Measurements from ENCODE around the gene COL5A2.
A peak's percentile ranks its signal among the peaks of the same experiment; 100 is the strongest.

The COL5A2 gene

DNA sequence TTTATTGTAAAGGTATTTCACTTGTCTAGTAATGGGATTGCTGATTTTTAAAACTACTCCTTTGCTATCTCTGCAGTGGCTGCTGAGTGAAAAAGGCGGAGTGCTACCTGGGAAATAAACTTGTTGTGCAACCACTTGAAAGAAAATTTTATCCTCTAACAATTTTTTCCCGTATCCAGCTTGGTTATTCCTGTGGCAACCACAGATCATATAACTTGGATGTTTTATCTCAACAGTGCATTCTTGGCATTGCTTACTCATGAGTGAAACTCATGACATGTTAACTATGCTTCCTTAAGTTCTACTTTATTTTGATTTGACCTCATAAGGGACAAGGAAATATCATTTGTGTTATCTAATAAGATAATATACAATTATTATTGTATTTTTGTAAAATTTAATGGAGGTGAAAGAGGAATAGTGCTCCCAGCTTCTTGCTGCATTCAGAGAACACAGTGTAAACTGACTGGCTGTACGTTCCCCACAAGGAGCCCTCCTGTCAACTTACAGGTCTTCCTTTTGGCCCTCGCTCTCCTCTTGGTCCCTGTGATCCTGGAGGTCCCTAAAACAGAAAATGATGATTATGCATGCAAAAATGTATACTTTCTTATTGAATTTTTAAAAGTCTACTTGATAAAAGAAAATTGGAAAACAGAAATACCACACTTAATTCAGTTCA, 82.7 kb downstream of the COL5A2 start:
- no peak for DNase-seq (ENCODE audit: low spot score)

DNA sequence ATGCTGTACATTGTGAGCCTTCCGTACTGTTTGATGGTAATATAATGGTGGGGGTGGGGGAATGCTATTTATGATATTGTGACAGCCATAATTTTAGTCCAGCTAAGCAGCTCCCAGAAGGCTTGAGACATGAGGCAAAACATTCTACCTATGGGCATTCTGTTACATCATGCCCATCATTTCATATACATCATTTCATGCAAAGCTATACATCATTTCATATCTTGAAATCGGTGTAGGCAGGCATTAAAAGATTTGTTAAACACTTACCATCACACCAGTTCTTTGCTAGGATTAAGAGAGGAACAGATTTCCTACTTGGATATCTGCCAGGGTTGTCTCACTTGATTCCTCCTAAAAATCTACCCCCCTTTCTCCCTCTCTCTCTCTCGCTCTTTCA, 84.5 kb downstream of the COL5A2 start:
- no peak for DNase-seq (ENCODE audit: low spot score)

DNA sequence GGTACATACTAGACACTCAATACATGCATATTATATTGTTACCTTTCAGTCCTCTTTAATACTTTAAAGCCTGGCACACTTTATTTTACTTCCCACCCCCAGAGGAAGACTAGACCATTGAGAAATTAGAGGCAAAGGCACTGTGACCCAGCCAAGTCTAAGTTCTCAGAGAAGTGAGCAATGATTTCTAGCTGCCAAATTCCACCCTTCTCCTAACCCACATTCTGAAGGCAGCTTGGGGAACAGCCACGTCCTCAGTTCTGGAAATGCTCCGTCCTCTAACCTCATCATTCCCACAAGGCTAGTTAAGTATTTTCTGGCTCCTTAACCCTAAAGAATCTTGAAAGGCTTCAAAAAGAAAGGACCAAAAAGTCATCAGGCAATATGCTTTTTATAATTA, 86.6 kb downstream of the COL5A2 start:
- no peak for DNase-seq (ENCODE audit: low spot score)

DNA sequence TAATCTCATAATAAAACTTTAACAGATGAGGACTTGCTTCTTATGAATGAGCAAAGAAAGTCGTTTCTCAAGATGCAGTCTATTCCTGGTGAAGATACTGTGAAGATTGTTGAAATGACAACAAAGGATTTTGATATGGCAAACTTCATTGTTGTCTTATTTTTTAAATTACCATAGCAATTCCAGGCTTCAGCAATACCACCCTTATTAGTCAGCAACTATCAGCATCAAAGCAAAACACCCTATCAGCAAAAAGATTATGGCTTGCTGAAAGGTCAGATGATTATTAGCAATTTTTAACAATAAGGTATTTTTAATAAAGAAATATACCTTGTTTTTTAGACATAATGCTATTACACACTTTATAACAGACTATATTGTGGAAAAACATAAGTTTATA, 88.3 kb downstream of the COL5A2 start:
- no peak for DNase-seq (ENCODE audit: low spot score)

DNA sequence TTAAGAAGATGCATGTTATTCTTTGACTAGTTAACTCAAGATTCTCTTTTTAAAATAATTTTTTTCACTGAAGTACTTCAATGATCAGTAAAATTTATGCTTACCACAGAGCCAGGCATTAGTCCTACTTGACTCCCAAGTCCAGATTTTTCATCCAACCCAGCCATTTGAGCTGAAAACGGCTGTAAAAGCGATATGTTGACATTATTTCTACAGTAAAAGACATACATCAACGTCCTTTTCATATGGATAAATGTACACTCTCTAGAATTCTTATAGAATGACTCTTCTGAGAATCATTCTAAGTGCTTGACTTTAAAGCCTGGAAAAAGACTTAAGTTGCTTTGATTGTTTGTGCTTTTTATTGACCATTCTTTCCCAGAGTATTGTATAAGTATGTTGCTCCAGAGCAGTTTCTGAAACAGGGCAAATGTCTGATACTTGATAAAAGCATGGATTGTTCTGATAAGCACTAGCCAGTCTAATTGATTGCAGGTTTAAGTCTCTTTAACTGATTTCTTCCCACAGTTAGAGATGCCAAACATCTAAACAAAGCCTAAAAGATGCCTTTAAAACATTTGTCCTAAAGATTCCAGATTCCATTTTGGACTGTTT, 90.9 kb downstream of the COL5A2 start:
- DNase-seq (ENCODE audit: low spot score), result no peak

DNA sequence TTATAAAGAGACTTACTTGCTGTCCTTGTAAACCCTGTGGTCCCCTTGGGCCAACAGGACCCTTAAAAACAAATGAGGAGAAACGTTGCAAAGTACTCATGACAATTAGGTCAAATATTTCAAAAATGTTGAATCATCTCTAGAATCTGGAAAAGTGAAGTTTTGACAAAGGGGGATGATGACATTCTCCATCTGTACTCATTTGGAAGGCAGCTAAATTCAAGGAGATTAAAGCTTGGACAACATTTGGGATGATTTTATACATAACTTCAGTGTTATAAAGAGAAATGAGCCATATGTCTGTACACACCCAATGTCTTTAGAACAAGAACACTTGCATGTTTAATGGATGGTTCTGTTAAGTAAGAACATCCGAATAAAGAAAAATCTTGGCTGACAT, 92.9 kb downstream of the COL5A2 start:
- DNase-seq (ENCODE audit: low spot score), result no peak

DNA sequence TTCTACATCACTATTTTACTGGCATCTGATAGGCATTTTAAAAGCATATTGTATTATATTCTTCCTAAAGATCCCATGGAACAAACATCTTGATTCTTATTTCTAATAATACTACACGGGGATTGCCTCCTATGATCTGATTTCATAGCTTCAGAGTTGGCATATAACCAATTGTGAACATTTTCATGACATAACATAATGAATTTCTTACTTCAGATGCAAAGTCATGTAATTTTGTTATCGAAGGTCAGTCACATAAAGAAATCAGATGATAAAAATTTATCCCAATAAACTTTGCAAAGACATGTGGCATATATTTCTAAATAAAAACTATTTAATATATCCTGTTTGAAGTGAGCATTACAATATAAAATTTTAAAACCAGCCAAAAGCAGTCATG, 93.3 kb downstream of the COL5A2 start:
- DNase-seq (ENCODE audit: low spot score), result no peak

DNA sequence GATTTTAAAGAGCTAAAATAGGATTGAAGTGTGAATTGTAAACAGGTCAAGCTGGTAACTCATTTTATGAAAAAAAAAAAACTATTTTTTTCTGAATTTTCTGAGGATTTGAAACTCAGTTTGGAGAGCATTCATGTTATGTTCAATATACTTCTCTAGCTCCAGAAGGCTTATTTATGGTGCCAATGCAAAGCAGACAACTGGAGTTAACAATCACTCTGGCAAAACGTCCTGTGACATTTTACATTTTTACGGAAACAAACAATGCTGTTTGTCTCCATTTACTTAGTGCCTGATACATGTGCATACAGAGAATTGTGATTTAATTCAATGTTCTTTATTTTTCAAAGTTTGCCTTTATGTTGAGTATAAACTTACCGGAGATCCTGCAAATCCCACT, 96.0 kb downstream of the COL5A2 start:
- DNase-seq (ENCODE audit: low spot score), result no peak

DNA sequence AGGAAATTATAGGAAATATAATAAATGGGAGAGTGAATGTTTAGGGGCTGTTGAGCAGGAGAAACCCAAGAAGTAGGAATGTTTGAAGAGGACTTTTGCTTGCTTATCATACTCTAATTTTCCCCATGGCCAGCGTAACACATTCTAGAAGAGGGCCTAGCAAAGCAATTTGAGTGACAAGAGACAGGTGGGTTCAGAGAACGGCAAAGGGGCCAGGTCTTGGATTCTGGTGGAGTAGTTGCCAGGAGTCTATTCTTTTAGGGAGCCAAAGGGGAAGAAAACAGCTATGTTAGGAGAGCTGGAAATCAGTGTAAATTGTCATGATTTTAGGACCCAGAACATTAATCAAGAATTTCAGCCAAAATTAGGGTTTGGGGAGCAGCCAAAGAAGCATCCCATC, 96.5 kb downstream of the COL5A2 start:
- no peak for DNase-seq (ENCODE audit: low spot score)

DNA sequence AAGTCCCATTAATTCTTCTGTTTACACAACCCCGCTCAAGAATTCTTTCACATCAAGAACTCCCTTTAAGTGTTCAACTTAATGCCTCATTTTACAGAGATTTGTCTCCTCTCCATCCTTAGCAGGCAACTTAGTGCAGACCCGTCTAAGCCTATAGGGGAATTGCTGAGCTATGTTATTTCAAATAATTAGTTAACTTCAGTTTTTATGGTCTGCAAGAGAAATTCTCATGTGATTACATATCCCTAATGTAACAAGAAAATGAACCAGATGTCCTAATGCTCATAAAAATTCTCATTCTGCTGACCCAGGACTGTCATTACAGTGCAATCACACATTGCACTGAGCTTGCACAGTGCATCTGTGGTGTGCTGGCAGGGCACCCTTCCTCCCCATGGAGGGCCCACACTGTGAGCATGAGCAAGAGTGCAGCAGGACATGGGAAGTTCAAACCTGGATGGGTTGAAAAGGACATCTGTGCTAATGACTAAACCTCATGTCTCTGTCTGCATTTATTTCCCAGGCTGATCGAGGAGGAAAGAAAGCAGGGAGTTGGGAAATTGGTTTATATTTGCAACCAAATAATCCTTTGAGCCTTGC, 97.1 kb downstream of the COL5A2 start:
- DNase-seq (ENCODE audit: low spot score), result peak; percentile 76

DNA sequence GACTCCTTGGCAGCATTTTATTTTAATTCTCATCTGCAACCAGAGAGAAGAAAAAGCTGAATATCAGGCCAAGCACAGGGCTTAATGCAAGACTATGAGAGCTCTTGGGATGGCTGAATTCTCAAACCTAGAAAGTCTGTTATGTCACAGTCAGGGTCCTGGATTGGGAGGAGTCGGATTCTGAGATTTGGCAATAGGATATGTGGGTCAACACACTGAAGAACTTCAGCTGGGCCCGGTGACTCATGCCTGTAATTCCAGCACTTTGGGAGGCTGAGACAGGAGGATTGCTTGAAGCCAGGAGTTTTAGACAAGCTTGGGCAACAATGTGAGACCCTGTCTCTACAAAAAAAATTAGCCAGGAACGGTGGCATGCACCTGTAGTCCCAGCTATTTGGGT, 103.0 kb downstream of the COL5A2 start:
- no peak for DNase-seq (ENCODE audit: low spot score)

DNA sequence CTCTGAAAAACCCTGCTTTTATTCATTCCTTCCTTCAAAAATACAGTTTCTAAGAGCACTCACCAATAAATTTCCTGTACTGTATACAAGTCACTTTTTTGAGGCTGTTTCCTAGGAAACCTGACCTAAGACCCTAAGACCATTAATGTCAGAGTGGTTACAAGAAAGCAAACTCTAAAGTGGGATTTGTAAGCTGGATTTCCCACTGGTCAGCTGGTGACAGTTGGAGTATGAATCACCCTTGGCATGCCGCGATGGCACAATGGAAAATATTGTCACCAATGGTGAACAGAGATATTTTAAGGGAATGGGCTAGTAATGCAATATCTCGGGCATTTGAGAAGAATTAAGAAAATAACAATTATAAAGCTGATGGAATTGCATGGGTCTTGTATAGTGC, 103.4 kb downstream of the COL5A2 start:
- DNase-seq (ENCODE audit: low spot score), result no peak

DNA sequence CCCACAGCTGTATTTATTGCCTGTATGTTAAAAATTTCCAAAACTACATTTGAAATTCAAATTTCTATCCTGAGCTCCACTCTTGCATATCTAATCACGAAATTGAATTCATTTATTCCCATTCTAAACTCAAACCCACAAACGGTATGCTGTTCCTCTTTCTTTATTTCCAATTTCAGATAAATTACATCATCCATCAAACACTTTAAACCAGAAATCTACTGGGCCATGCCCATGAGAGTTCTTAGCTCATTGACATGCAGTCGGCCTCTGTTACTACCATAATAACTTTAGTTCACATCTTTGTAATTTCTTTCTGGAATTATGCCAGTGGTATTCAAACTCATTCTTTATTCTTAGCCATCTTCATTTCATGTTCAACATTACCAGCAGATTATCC, 105.1 kb downstream of the COL5A2 start:
- DNase-seq (ENCODE audit: low spot score), result no peak

DNA sequence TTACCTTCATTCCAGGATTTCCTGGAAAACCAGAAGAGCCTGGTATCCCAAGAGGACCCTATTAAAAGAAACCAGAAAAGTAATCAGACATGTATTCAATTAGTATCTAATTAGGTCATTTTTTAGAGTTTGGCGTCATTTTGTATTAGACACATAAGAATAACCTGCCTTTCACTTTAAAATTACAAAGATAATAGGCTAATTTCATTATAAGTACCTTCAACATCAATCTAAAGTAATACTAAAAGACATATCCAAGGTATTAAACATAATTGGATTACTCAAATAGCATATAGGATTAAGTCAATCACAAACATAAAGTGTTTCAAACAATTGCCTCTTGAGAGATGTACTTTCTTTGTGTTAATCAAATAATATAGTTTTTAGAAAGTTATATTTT, 107.5 kb downstream of the COL5A2 start:
- DNase-seq (ENCODE audit: low spot score), result no peak

DNA sequence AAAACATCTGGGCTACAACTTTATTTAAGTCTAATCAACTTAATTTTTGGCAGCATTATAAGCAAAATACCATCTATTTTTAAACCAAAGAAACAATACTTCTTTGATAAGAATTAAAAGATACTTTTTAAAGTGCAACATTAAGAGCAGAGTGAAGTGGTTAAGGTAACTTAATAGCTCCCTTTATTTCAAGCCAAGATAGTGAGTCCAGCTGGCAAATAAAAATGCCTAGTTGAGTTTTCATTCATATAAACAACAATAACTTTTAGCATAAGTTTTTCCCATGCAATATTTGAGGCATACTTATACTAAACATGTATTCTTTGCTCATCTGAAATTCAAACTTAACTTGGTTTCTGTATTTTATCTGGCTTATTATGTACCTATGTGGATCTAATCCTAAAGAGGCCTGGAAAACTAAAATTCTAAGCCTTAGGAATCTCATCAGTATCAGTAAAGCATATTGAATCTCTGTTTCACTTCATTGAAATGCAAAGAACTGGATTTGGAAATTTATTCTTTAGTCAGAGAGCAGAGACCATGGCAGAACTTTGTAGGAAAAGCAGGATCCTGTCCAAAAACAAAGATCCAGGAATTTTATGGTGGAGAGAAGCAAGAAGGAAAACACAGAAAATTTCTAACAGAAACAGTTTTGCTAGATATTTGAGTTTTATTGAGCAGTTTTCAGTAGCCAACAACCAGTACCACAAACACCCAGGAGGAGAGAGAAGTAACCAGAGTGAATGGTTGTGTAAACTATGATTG, 109.5 kb downstream of the COL5A2 start:
- no peak for DNase-seq (ENCODE audit: low spot score)

DNA sequence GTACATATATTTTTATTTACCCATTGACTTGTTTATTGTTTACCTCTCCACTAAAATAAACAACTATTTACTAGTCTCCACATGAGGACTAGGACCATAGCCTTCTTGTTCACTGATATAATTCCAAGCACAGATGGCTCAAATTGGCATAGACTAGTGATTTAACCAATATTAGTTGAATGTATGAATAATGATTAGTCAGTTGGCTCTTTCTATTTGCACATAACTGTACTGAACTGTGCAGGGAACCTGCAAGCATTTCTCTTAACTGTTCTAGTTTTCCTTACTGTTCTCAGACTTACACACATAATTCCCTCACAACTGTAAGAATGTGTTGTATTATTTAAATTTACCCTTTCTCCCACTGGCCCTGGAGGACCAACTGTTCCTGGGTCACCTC, 113.5 kb downstream of the COL5A2 start:
- DNase-seq (ENCODE audit: low spot score), result no peak

DNA sequence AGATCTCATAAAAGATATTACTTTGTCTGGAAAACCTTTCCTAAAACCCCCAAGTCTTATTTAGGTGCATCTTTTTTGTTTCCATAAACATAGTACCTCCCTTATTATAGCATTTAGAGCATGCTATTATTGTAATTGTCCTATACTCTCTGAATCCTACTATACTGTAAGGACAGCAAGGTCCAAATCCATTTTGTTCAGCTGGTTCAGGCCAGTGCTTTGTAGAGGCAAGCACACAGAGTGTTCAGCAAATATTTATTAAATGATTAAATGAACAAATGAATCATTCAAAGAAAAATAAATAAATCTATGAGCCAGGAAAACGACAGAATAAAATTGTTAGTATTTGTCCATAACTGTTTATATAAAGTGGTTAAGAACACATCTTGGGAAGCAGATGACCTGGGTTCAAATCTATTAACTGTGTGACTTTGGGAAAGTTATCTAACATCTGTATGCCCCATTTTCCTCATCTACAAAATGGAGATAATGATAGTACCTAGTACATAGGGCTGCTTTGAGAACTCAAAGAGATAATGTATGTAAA, 119.4 kb downstream of the COL5A2 start:
- no peak for DNase-seq (ENCODE audit: low spot score)

DNA sequence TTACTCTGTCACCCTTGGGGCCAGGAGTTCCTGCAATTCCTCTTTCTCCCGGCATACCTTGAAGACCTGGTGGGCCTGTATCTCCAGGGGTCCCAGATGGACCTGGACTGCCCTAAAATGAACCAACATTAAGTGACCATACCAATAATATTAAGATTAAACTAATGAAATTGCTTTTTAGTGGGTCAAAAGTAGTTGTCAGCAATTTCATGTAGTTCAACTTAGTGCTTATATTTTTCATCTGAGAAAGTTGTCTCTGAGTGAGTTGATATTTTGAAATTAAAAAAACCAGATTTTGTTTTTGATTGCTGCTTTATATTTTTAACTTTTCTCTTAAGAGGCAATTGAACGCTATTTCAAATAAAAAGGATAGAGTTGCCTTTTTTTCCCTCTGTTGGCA, 122.2 kb downstream of the COL5A2 start:
- no peak for DNase-seq (ENCODE audit: low spot score)

DNA sequence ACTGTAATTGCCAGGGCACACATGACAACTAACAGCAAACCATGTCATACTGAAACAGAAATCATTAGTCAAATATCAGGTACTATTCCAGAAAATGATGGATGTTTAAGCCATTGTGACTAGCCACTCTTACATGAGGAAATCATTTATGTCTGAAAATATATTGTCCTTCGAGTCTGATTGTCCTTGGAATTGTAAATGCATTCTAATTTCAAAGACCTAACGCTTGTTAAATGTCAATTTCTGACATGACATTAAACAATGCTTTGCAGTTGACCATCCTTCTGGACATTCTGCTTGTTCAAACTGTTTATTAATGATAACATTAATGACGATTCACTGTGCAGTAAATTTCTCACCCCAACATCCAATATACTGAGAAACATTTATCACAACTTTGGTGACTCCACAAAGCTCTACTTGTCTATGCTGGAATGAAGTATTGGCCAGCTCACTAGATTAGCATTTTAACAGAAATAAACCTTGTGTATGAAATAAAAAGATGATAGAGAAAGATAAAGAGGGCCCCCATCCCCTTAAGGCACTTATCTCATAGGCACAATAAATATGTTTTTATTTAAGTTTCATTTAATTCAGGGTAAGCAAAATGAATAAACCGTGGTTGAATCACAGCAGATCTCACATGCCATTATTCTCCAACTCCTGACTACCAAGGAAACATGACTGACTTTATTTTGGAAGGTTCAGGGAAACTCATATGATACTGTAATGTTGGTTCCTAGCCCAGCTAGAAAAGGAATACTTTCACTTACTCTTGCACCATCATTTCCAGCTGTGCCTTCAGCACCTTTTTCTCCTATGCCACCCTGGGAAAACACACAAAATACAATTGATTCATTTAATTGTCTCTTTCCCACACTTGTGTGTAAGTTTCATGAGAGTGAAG, 123.1 kb downstream of the COL5A2 start:
- no peak for DNase-seq (ENCODE audit: low spot score)

DNA sequence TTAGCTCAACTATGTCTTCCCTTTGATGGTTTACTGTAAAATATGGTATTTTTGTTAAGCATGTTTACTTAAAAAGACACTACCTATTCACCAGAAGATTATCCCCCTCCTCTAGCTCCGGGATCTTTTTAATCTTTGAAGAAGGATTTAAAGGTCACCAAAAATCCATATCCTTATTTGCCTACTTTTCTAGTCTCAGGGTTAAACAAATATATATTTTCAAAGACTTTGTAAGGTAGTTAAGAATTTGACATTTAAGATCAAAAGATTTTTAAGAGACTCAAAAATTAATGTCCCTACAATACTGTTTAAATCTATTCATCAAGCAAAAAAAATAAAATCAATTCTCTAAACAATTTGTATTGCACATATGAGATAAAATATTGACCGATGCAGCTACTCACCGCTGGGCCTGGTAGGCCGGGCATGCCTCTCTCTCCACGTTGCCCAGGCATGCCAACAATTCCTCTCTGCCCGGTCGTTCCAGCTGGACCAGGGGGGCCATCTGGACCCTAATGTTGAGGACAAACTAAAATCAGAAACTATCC, 129.3 kb downstream of the COL5A2 start:
- no peak for DNase-seq (ENCODE audit: low spot score)

DNA sequence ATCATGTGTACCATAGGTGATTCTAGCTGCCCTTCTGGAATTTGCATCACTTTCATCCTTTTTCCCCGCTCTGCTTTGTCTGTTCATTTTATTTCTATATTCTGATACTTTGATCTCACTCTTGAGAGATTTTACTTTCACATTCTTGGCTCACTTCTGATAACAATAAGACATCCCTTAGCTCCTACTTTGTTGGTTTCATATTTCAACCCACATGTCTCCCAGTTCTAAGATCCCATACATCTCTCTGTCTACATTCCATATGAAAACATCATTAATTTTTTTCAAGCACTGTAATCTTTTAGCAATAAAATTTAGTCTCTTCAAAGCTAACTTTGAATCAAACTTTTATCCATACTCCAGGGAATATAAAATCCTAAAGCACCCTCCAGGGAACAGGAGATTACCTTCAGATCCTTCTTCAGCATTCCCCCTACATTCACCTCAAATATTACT, 129.8 kb downstream of the COL5A2 start:
- no peak for DNase-seq (ENCODE audit: low spot score)

Measured in left forelimb (tissue), 1 donor.